Panc1 (cell line): ENCODE measurements around the gene ADAP2. TPM values are rescaled to one million over a fixed set of nuclear protein-coding genes. Genes with fewer than 3 reads are reported as not detected.

Source experiments
- ATAC-seq: fragments of 200-7000 bp; cut with Tn5 transposase; 2 replicates; pipeline ENCODE4 v1.9.1; 2020; ENCODE audit warnings: mild to moderate bottlenecking, moderate library complexity
- BruUV-seq: library from RNA; stranded (reverse); fragments of 400-500 nt; replicated peaks from 2 replicates; lab custom pipeline; 2021; lab: Mats Ljungman, UMichigan
- CTCF ChIA-PET: fragments of 300-600 bp; sonication (Branson Sonifier 250); formaldehyde crosslinking; loops from one replicate; lab custom pipeline; 2022; ENCODE audit warnings: antibody characterized with exemption; lab: Charles Lee
- POLR2A ChIA-PET: fragments of 300-600 bp; sonication (Branson Sonifier 250); formaldehyde crosslinking; loops from one replicate; lab custom pipeline; 2022; ENCODE audit warnings: antibody characterized with exemption; lab: Charles Lee
- DNase-seq: peaks from one replicate; pipeline ENCODE4 v3.0.0-alpha.2; 2010; ENCODE audit warnings: low read depth, low spot score
- H3K27ac ChIP-seq: 2 replicates; pipeline ENCODE4 v1.5.1; 2011; ENCODE audit warnings: mild to moderate bottlenecking, low read length, inconsistent platforms
- H3K27me3 ChIP-seq: fragments of 200-500 bp; sonication (Bioruptor generic); 2 replicates; pipeline ENCODE4 v1.6.0; 2014; ENCODE audit warnings: low read length, inconsistent platforms; ENCODE audit not compliant: control insufficient read depth, insufficient read depth
- H3K36me3 ChIP-seq: fragments of 200-500 bp; sonication (Bioruptor generic); 2 replicates; pipeline ENCODE4 v1.5.1; 2014; ENCODE audit warnings: inconsistent platforms, mild to moderate bottlenecking, low read length, moderate library complexity; ENCODE audit not compliant: control insufficient read depth, insufficient read depth
- H3K4me1 ChIP-seq: 2 replicates; pipeline ENCODE4 v1.5.1; 2011; ENCODE audit warnings: inconsistent platforms, mild to moderate bottlenecking, low read length, moderate library complexity; ENCODE audit not compliant: control insufficient read depth, insufficient read depth
- H3K4me3 ChIP-seq, 2 experiments: 2 replicates each; pipeline ENCODE4 v1.5.1; 2011 to 2012; ENCODE audit warnings: low read depth in 2 of 2, low read length in 2 of 2, mild to moderate bottlenecking in 2 of 2, inconsistent platforms in 1 of 2, moderate library complexity in 1 of 2
- H3K9me3 ChIP-seq: fragments of 200-500 bp; sonication (Bioruptor generic); 2 replicates; pipeline ENCODE4 v1.5.1; 2014; ENCODE audit warnings: low read depth, mild to moderate bottlenecking, inconsistent platforms, low read length, moderate library complexity; ENCODE audit not compliant: control insufficient read depth, insufficient read depth
- POLR2AphosphoS5 ChIP-seq: IDR thresholded peaks from 2 replicates; pipeline ENCODE4 v1.6.1; 2012; ENCODE audit warnings: mild to moderate bottlenecking, low read depth, low read length, moderate library complexity
- REST ChIP-seq, 2 experiments: IDR thresholded peaks; 2 replicates each; pipeline ENCODE4 v1.6.1; 2011 to 2012; ENCODE audit warnings: low read depth in 2 of 2, control low read depth in 1 of 2, low read length in 1 of 2, mild to moderate bottlenecking in 1 of 2, moderate library complexity in 1 of 2; ENCODE audit not compliant: insufficient read depth in 1 of 2
- SIN3A ChIP-seq: IDR thresholded peaks from 2 replicates; pipeline ENCODE4 v1.6.1; 2012; ENCODE audit warnings: low read depth, mild to moderate bottlenecking, low read length, moderate library complexity, borderline replicate concordance; ENCODE audit not compliant: insufficient read depth
- TCF7L2 ChIP-seq: IDR thresholded peaks from 2 replicates; pipeline ENCODE4 v1.6.1; 2011; ENCODE audit warnings: mild to moderate bottlenecking, low read depth, low read length, inconsistent platforms
- in situ Hi-C: cut with HindIII; loops from 2 replicates; pipeline ENCODE4 v1.10.0; 2016; ENCODE audit warnings: low sequenced_read_pairs, low pct_unique_long_range_greater_than_20kb
- intact Hi-C: fragments of 100-400 bp; cut with micrococcal nuclease; formaldehyde crosslinking; loops from one replicate; pipeline ENCODE4 v1.10.0; 2022; ENCODE audit not compliant: unreplicated experiment
- total RNA-seq: library from RNA; stranded (reverse); gene quantifications from one replicate; pipeline ENCODE4 v1.2.1, GENCODE V29; 2021; ENCODE audit not compliant: unreplicated experiment
- TF ChIP-seq, protein P1 (sequence below): fragments of 450-650 bp; IDR thresholded peaks from 2 replicates; pipeline ENCODE4 v1.5.1; 2017; ENCODE audit warnings: mild to moderate bottlenecking

The ADAP2 gene
- total RNA-seq, 1 experiment from 2014 or later = 2.4 TPM

DNA sequence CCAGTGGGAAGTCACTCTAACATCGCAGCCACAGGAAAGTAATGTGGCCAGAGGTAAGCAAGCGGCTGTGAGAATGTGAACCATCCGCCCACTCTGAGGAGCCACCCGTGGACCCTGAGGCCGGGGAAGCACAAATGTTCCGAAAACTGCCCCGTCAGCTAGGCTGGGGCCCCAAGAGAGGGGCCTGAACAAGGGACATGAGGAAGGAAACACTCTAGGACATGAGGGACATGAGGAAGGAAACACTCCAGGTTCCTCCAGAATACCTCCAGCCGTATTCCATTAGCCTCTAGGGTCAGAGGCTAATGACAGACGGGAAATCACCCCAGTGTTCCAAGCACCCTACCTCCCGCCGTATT lies 16.0 kb upstream of the ADAP2 start:
- no peaks in the 10 kb centered on the region for H3K4me1 ChIP-seq
- no peak for DNase-seq
- H3K4me3 ChIP-seq = peak overlapping the region; percentile 88 to 99
- H3K36me3 ChIP-seq = peaks cover 3% of the 10 kb centered on the region; the same call in 1 of the 2 replicates
- no peaks in the 10 kb centered on the region for H3K27me3 ChIP-seq
- BruUV-seq = TSS peak; percentile 74
- no peaks in the 10 kb centered on the region for H3K9me3 ChIP-seq
- no peak for TF ChIP-seq REST (IDR thresholded peaks at IDR 0.05; ENCODE audit: insufficient read depth in 1 of 2, low read depth in 2 of 2, low read length in 1 of 2)
- TF ChIP-seq SIN3A = no peak
- TF ChIP-seq POLR2AphosphoS5 = no peak
- POLR2A ChIA-PET = no interaction called here
- CTCF ChIA-PET = no interaction called here
- ATAC-seq = peak; percentile 73
- in situ Hi-C loops (no loop called here), intact Hi-C loops (loop anchor here (5.0 kb wide), 1 partner anchor 67 kb away; the partner anchor contains the start of gene RNF135)
- H3K27ac ChIP-seq = peak overlapping the region; percentile 95

DNA sequence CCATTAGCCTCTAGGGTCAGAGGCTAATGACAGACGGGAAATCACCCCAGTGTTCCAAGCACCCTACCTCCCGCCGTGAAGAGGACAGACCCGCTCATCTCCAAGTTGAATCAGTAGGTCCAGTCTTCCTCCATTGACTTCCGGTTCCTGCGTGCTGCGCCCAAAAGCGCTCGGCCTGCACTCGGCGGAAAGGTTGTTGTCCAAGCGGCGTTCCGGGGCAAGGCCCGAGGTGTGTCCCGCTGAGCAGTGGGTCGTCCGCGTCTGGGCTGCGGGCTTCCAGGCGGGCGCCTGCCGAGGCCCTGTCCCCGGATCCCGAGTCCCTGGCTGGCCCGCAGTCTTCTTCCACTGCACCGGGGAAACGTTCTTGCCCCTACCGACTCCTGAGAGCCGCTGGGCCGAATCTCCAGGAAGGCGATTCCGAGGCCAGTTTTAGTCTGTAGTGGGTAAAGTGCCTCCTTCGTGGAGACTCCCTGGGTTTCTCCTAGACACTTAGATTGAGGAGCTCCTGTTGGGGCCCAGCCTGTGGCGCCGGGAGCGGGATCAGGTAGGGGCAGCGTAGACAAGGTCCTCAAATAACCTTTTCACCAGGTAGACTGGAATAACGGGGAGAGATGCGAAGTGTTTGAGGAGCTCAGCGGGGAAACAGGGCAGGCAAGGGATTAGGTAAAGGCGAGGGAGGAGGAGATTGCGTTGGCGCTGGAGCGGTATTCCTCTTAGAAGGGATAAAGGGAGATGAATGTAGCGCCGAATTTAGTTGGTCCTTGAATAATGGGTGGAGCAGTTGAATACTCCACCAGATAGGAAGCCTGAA lies 15.4 kb upstream of the ADAP2 start, which contains the start of gene TEFM:
TEFM (minus strand) TSS at position 138 of the 811 bp plus-strand sequence; CDS start at position 98, 40 bp downstream.
- H3K27me3 ChIP-seq = no peaks in the 10 kb centered on the region
- H3K36me3 ChIP-seq = peaks cover 3% of the 10 kb centered on the region; the same call in 1 of the 2 replicates
- TF ChIP-seq TCF7L2 (no peak; the same call in 1 of the 2 replicates), SIN3A (peak; percentile 95), POLR2AphosphoS5 (peak; percentile 96), REST (IDR thresholded peaks at IDR 0.05; ENCODE audit: insufficient read depth in 1 of 2, low read depth in 2 of 2, low read length in 1 of 2) (no peak; a peak in 1 of 4 replicates)
- TF ChIP-seq, protein P1, sequence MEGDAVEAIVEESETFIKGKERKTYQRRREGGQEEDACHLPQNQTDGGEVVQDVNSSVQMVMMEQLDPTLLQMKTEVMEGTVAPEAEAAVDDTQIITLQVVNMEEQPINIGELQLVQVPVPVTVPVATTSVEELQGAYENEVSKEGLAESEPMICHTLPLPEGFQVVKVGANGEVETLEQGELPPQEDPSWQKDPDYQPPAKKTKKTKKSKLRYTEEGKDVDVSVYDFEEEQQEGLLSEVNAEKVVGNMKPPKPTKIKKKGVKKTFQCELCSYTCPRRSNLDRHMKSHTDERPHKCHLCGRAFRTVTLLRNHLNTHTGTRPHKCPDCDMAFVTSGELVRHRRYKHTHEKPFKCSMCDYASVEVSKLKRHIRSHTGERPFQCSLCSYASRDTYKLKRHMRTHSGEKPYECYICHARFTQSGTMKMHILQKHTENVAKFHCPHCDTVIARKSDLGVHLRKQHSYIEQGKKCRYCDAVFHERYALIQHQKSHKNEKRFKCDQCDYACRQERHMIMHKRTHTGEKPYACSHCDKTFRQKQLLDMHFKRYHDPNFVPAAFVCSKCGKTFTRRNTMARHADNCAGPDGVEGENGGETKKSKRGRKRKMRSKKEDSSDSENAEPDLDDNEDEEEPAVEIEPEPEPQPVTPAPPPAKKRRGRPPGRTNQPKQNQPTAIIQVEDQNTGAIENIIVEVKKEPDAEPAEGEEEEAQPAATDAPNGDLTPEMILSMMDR = no peak
- peak; percentile 72 for DNase-seq
- no peaks in the 10 kb centered on the region for H3K4me1 ChIP-seq
- ChIA-PET POLR2A (no interaction called here), CTCF (no interaction called here)
- TSS peak; percentile 87 for BruUV-seq
- in situ Hi-C loops = no loop called here
- no peaks in the 10 kb centered on the region for H3K9me3 ChIP-seq
- H3K4me3 ChIP-seq = peak within 1 kb of the TSS; percentile 88 to 99
- intact Hi-C loops = loop anchor here (5.0 kb wide), 1 partner anchor 66 kb away; the partner anchor contains the start of gene RNF135
- H3K27ac ChIP-seq = peak within 1 kb of the TSS; percentile 95
- ATAC-seq = peak; percentile 98
